GM23248 (cell line): ENCODE measurements around the gene SIGLEC5.
"Not testable (repeated sequence)": the region's sequence is repeated elsewhere in the genome, so short reads cannot be mapped to it uniquely, and the experiment has no call there.

Experiments used
- EZH2 ChIP-seq: fragments of 200-600 bp; sonication (generic); IDR thresholded peaks from 2 replicates; pipeline ENCODE4 v1.6.1; 2018; ENCODE audit warnings: antibody characterized with exemption, mild to moderate bottlenecking; ENCODE audit not compliant: insufficient read depth, poor library complexity, severe bottlenecking
- EZH2phosphoT487 ChIP-seq: fragments of 200-600 bp; sonication (generic); IDR thresholded peaks from 2 replicates; pipeline ENCODE4 v1.6.1; 2018; ENCODE audit warnings: antibody characterized with exemption, moderate library complexity, mild to moderate bottlenecking, low read depth; ENCODE audit not compliant: insufficient read depth

- not testable (repeated sequence) for TF ChIP-seq EZH2, EZH2phosphoT487
Observed at GRCh38 chr19:51675911-51676565, 45.8 kb upstream of the SIGLEC5 start.
